Trophoblast cell (in vitro differentiated cells and primary cell): Measurements from ENCODE around the gene DDIT3.

Source experiments
- DNase-seq, 2 donors: peaks; one replicate each; pipeline ENCODE4 v3.0.0-alpha.2; 2016
- H2AFZ ChIP-seq: 2 replicates; pipeline ENCODE4 v1.6.1; 2013; ENCODE audit warnings: low read length, moderate library complexity, mild to moderate bottlenecking; ENCODE audit not compliant: insufficient read depth, poor library complexity
- H2AK5ac ChIP-seq: 2 replicates; pipeline ENCODE4 v1.6.1; 2013; ENCODE audit warnings: mild to moderate bottlenecking, low read length
- H2BK120ac ChIP-seq: 2 replicates; pipeline ENCODE4 v1.6.1; 2013; ENCODE audit warnings: low read length, mild to moderate bottlenecking, moderate library complexity; ENCODE audit not compliant: insufficient read depth, poor library complexity
- H2BK12ac ChIP-seq: 2 replicates; pipeline ENCODE4 v1.6.1; 2013; ENCODE audit warnings: mild to moderate bottlenecking, low read length, moderate library complexity
- H2BK5ac ChIP-seq: 2 replicates; pipeline ENCODE4 v1.6.1; 2013; ENCODE audit warnings: low read length, low read depth, moderate library complexity, mild to moderate bottlenecking; ENCODE audit not compliant: poor library complexity
- H3K14ac ChIP-seq: 2 replicates; pipeline ENCODE4 v1.6.1; 2013; ENCODE audit warnings: mild to moderate bottlenecking, low read length
- H3K18ac ChIP-seq: 2 replicates; pipeline ENCODE4 v1.6.1; 2013; ENCODE audit warnings: mild to moderate bottlenecking, low read length
- H3K23ac ChIP-seq: 2 replicates; pipeline ENCODE4 v1.6.1; 2013; ENCODE audit warnings: low read length
- H3K27ac ChIP-seq: 2 replicates; pipeline ENCODE4 v1.5.1; 2013; ENCODE audit warnings: low read depth, mild to moderate bottlenecking, inconsistent platforms, low read length, moderate library complexity
- H3K27me3 ChIP-seq: 2 replicates; pipeline ENCODE4 v1.6.1; 2013; ENCODE audit warnings: inconsistent platforms, mild to moderate bottlenecking, low read length, moderate library complexity; ENCODE audit not compliant: insufficient read depth
- H3K36me3 ChIP-seq, 2 experiments: 1 replicate in 1 of 2; 2 replicates in 1 of 2; pipeline ENCODE4 v1.6.1; 2013; ENCODE audit warnings: low read length in 2 of 2, mild to moderate bottlenecking in 2 of 2, moderate library complexity in 1 of 2; ENCODE audit not compliant: insufficient read depth in 2 of 2, control insufficient read depth in 1 of 2
- H3K4ac ChIP-seq: 2 replicates; pipeline ENCODE4 v1.6.1; 2013; ENCODE audit warnings: low read depth, mild to moderate bottlenecking, low read length, moderate library complexity
- H3K4me1 ChIP-seq, 2 experiments: 1 replicate in 1 of 2; 2 replicates in 1 of 2; pipeline ENCODE4 v1.6.1; 2013; ENCODE audit warnings: low read length in 2 of 2, mild to moderate bottlenecking in 2 of 2, moderate library complexity in 1 of 2; ENCODE audit not compliant: insufficient read depth in 2 of 2, control insufficient read depth in 1 of 2
- H3K4me2 ChIP-seq: 2 replicates; pipeline ENCODE4 v1.6.1; 2013; ENCODE audit warnings: inconsistent platforms, mild to moderate bottlenecking, low read length, moderate library complexity
- H3K4me3 ChIP-seq: 2 replicates; pipeline ENCODE4 v1.5.1; 2013; ENCODE audit warnings: mild to moderate bottlenecking, low read depth, low read length, inconsistent platforms
- H3K79me1 ChIP-seq: one replicate; pipeline ENCODE4 v1.6.1; 2013; ENCODE audit warnings: low read length
- H3K79me2 ChIP-seq: 2 replicates; pipeline ENCODE4 v1.6.1; 2013; ENCODE audit warnings: low read length, mild to moderate bottlenecking; ENCODE audit not compliant: control insufficient read depth, insufficient read depth, poor library complexity
- H3K9ac ChIP-seq: 2 replicates; pipeline ENCODE4 v1.6.1; 2013; ENCODE audit warnings: mild to moderate bottlenecking, low read length
- H3K9me3 ChIP-seq: 2 replicates; pipeline ENCODE4 v1.6.1; 2013; ENCODE audit warnings: low read depth, mild to moderate bottlenecking, control low read depth, inconsistent platforms, low read length; ENCODE audit not compliant: insufficient read depth
- H4K12ac ChIP-seq: 2 replicates; pipeline ENCODE4 v1.6.1; 2013; ENCODE audit warnings: low read depth, mild to moderate bottlenecking, low read length, moderate library complexity
- H4K8ac ChIP-seq: 2 replicates; pipeline ENCODE4 v1.6.1; 2013; ENCODE audit warnings: low read depth, mild to moderate bottlenecking, low read length, moderate library complexity
- H4K91ac ChIP-seq: one replicate; pipeline ENCODE4 v1.6.1; 2013; ENCODE audit warnings: low read depth, mild to moderate bottlenecking, low read length, moderate library complexity
- WGBS: extraction: QIAGEN DNeasy Blood & Tissue Kit; methylation state at CpG from one replicate; pipeline ENCODE4 v1.1.7; 2013; ENCODE audit warnings: missing lambda C conversion rate; ENCODE audit not compliant: insufficient read length, insufficient coverage; ENCODE audit errors: extremely low coverage; 5-methylcytosine and 5-hydroxymethylcytosine counted together

Gene DDIT3

GRCh38 chr12:57470286-57470969, 49.9 kb downstream of the DDIT3 start:
- H3K4me3 ChIP-seq: no peak overlapping the region
- WGBS: no CpG with 5 or more reads among the region's 14 CpGs
- no peak overlapping the region for H2BK5ac ChIP-seq
- no peak overlapping the region for H4K12ac ChIP-seq
- H3K9me3 ChIP-seq: no peaks in the 10 kb centered on the region
- no peaks in the 10 kb centered on the region for H3K79me2 ChIP-seq
- no peaks in the 10 kb centered on the region for H3K79me1 ChIP-seq
- no peak for DNase-seq
- H3K23ac ChIP-seq: no peak overlapping the region
- no peak overlapping the region for H2AFZ ChIP-seq
- H2BK12ac ChIP-seq: no peak overlapping the region
- no peak overlapping the region for H3K14ac ChIP-seq
- no peak overlapping the region for H4K8ac ChIP-seq
- no peak overlapping the region for H3K4ac ChIP-seq
- peaks cover 21% of the 10 kb centered on the region for H3K27me3 ChIP-seq
- H2AK5ac ChIP-seq: no peak overlapping the region
- H3K9ac ChIP-seq: no peak overlapping the region
- no peak overlapping the region for H3K18ac ChIP-seq
- no peak overlapping the region for H3K4me2 ChIP-seq
- H3K27ac ChIP-seq: no peak overlapping the region
- no peak overlapping the region for H2BK120ac ChIP-seq
- H4K91ac ChIP-seq: no peak overlapping the region
- H3K4me1 ChIP-seq: peaks cover 0 to under 1% of the 10 kb centered on the region in 2 experiments
- H3K36me3 ChIP-seq: no peaks in the 10 kb centered on the region

- H3K79me2 ChIP-seq: no peaks in the 10 kb centered on the region
- no peak overlapping the region for H3K9ac ChIP-seq
Observed at GRCh38 chr12:57469296-57470164, 50.8 kb downstream of the DDIT3 start.

GRCh38 chr12:57467915-57468314, 52.4 kb downstream of the DDIT3 start:
- H3K23ac ChIP-seq: no peak overlapping the region
- no peak overlapping the region for H4K12ac ChIP-seq
- H2AFZ ChIP-seq: no peak overlapping the region
- H4K91ac ChIP-seq: no peak overlapping the region
- no peaks in the 10 kb centered on the region for H3K9me3 ChIP-seq
- no peaks in the 10 kb centered on the region for H3K27me3 ChIP-seq
- no peaks in the 10 kb centered on the region for H3K36me3 ChIP-seq
- H2BK12ac ChIP-seq: no peak overlapping the region
- H2BK5ac ChIP-seq: no peak overlapping the region
- H2BK120ac ChIP-seq: no peak overlapping the region
- WGBS: no CpG with 5 or more reads among the region's 11 CpGs
- no peak overlapping the region for H3K4me3 ChIP-seq
- H2AK5ac ChIP-seq: no peak overlapping the region
- H3K4me2 ChIP-seq: no peak overlapping the region
- DNase-seq: no peak
- no peak overlapping the region for H3K9ac ChIP-seq
- no peak overlapping the region for H3K18ac ChIP-seq
- no peak overlapping the region for H3K4ac ChIP-seq
- no peaks in the 10 kb centered on the region for H3K79me2 ChIP-seq
- H3K14ac ChIP-seq: no peak overlapping the region
- no peak overlapping the region for H3K27ac ChIP-seq
- H3K79me1 ChIP-seq: no peaks in the 10 kb centered on the region
- no peak overlapping the region for H4K8ac ChIP-seq
- H3K4me1 ChIP-seq: no peaks in the 10 kb centered on the region

More at GRCh38 chr12:57469296-57470164, 50.8 kb downstream of the DDIT3 start:
- Histone ChIP-seq H2BK120ac (no peak overlapping the region), H3K9me3 (no peaks in the 10 kb centered on the region), H4K91ac (no peak overlapping the region), H2AFZ (no peak overlapping the region), H4K12ac (no peak overlapping the region), H3K79me1 (no peaks in the 10 kb centered on the region), H2BK5ac (no peak overlapping the region), H3K23ac (no peak overlapping the region), H3K4ac (no peak overlapping the region), H2AK5ac (no peak overlapping the region), H3K27me3 (peaks cover 12% of the 10 kb centered on the region), H3K4me3 (no peak overlapping the region), H2BK12ac (no peak overlapping the region), H3K4me1 (no peaks in the 10 kb centered on the region), H3K36me3 (no peaks in the 10 kb centered on the region), H3K14ac (no peak overlapping the region), H3K27ac (no peak overlapping the region), H3K18ac (no peak overlapping the region), H3K4me2 (no peak overlapping the region), H4K8ac (no peak overlapping the region)
- no peak for DNase-seq
- WGBS: no CpG with 5 or more reads among the region's 10 CpGs

GRCh38 chr12:57467212-57467874, 53.0 kb downstream of the DDIT3 start:
- Histone ChIP-seq H2BK12ac (no peak overlapping the region), H3K36me3 (no peaks in the 10 kb centered on the region), H3K14ac (no peak overlapping the region), H3K27me3 (no peaks in the 10 kb centered on the region), H3K79me1 (no peaks in the 10 kb centered on the region), H4K91ac (no peak overlapping the region), H3K79me2 (no peaks in the 10 kb centered on the region), H3K9ac (no peak overlapping the region), H4K12ac (no peak overlapping the region), H2AK5ac (no peak overlapping the region), H3K4ac (no peak overlapping the region), H3K4me3 (no peak overlapping the region), H3K27ac (no peak overlapping the region), H3K18ac (no peak overlapping the region), H2BK120ac (no peak overlapping the region), H3K9me3 (no peaks in the 10 kb centered on the region), H3K4me2 (no peak overlapping the region), H3K23ac (no peak overlapping the region), H2BK5ac (no peak overlapping the region), H3K4me1 (no peaks in the 10 kb centered on the region), H2AFZ (no peak overlapping the region), H4K8ac (no peak overlapping the region)
- no peak for DNase-seq
- WGBS: no CpG with 5 or more reads among the region's 12 CpGs
